OCI-LY1 (cell line): ENCODE measurements around the gene ARFIP1.

Source experiments
- H2AFZ ChIP-seq: fragments of 200-600 bp; sonication (generic), shearing (Covaris generic); 2 replicates; pipeline ENCODE4 v1.6.0; 2014; ENCODE audit warnings: antibody characterized with exemption, mild to moderate bottlenecking, low read length
- H3F3A ChIP-seq: fragments of 200-600 bp; sonication (generic), shearing (Covaris generic); 2 replicates; pipeline ENCODE4 v1.6.0; 2014; ENCODE audit warnings: mild to moderate bottlenecking, antibody characterized with exemption, low read length, moderate library complexity; ENCODE audit not compliant: insufficient read depth
- H3K27ac ChIP-seq: fragments of 200-600 bp; sonication (generic); 2 replicates; pipeline ENCODE4 v1.5.1; 2014; ENCODE audit warnings: low read length, mixed run types, mild to moderate bottlenecking, low read depth; ENCODE audit not compliant: poor library complexity, severe bottlenecking
- H3K27me3 ChIP-seq: fragments of 200-600 bp; sonication (generic); 2 replicates; pipeline ENCODE4 v1.6.0; 2014; ENCODE audit warnings: antibody characterized with exemption, mild to moderate bottlenecking, low read length, moderate library complexity; ENCODE audit not compliant: insufficient read depth
- H3K36me3 ChIP-seq: fragments of 200-600 bp; sonication (generic); 2 replicates; pipeline ENCODE4 v1.6.1; 2014; ENCODE audit warnings: mild to moderate bottlenecking, antibody characterized with exemption, low read length, moderate library complexity, mixed read lengths; ENCODE audit not compliant: insufficient read depth
- H3K4me1 ChIP-seq: fragments of 200-600 bp; sonication (generic); 2 replicates; pipeline ENCODE4 v1.5.1; 2014; ENCODE audit warnings: mild to moderate bottlenecking, low read length, moderate library complexity; ENCODE audit not compliant: insufficient read depth, severe bottlenecking
- H3K4me2 ChIP-seq: fragments of 200-600 bp; sonication (generic), shearing (Covaris generic); 2 replicates; pipeline ENCODE4 v1.6.1; 2014; ENCODE audit warnings: low read length
- H3K4me3 ChIP-seq: fragments of 200-600 bp; sonication (generic); 2 replicates; pipeline ENCODE4 v1.5.1; 2014; ENCODE audit warnings: low read length, low read depth, mild to moderate bottlenecking, mixed read lengths; ENCODE audit not compliant: poor library complexity, severe bottlenecking
- H3K79me2 ChIP-seq: fragments of 200-600 bp; shearing (Covaris generic); 2 replicates; pipeline ENCODE4 v1.6.1; 2016; ENCODE audit warnings: mixed run types, low read length, mixed read lengths; ENCODE audit not compliant: insufficient read depth
- H3K9ac ChIP-seq: fragments of 200-600 bp; sonication (generic), shearing (Covaris generic); 2 replicates; pipeline ENCODE4 v1.6.1; 2014; ENCODE audit warnings: mild to moderate bottlenecking, low read length, mixed read lengths
- H3K9me2 ChIP-seq: fragments of 200-600 bp; sonication (generic), shearing (Covaris generic); 2 replicates; pipeline ENCODE4 v1.6.1; 2014; ENCODE audit warnings: low read depth, mild to moderate bottlenecking, low read length, mixed read lengths
- H3K9me3 ChIP-seq: fragments of 200-600 bp; shearing (Covaris generic); 2 replicates; pipeline ENCODE4 v1.6.1; 2014; ENCODE audit warnings: low read length, mixed read lengths
- H4K20me1 ChIP-seq: fragments of 200-600 bp; sonication (generic), shearing (Covaris generic); 2 replicates; pipeline ENCODE4 v1.6.0; 2016; ENCODE audit warnings: mild to moderate bottlenecking, low read length; ENCODE audit not compliant: insufficient read depth
- CTCF ChIP-seq: fragments of 200-600 bp; sonication (generic), shearing (Covaris generic); IDR thresholded peaks from 2 replicates; pipeline ENCODE4 v1.5.1; 2017; ENCODE audit warnings: mild to moderate bottlenecking, antibody characterized with exemption, low read length, moderate library complexity, mixed read lengths
- EZH2 ChIP-seq: fragments of 200-600 bp; sonication (generic), shearing (Covaris generic); IDR thresholded peaks from 2 replicates; pipeline ENCODE4 v1.8.0; 2017; ENCODE audit warnings: borderline replicate concordance, mixed run types, mild to moderate bottlenecking, antibody characterized with exemption, low read length, moderate library complexity, mixed read lengths

The ARFIP1 gene

GRCh38 chr4:152805818-152806217, 26.1 kb downstream of the ARFIP1 start:
- H2AFZ ChIP-seq: no peak overlapping the region
- no peaks in the 10 kb centered on the region for H3K9me3 ChIP-seq
- no peaks in the 10 kb centered on the region for H3K79me2 ChIP-seq
- no peaks in the 10 kb centered on the region for H3K27me3 ChIP-seq
- no peaks in the 10 kb centered on the region; the same call in 1 of the 2 replicates for H3K9me2 ChIP-seq
- no peak overlapping the region for H3K27ac ChIP-seq
- H3K36me3 ChIP-seq: peaks cover 7% of the 10 kb centered on the region
- H3K9ac ChIP-seq: no peak overlapping the region
- H3F3A ChIP-seq: no peaks in the 10 kb centered on the region
- H4K20me1 ChIP-seq: no peaks in the 10 kb centered on the region
- no peak for TF ChIP-seq CTCF
- no peak for TF ChIP-seq EZH2
- H3K4me1 ChIP-seq: peaks cover 4% of the 10 kb centered on the region
- H3K4me2 ChIP-seq: no peak overlapping the region
- no peak overlapping the region for H3K4me3 ChIP-seq

- no peaks in the 10 kb centered on the region for H3K79me2 ChIP-seq
These were observed 26.9 kb downstream of the ARFIP1 start for GRCh38 chr4:152806501-152807125.

GRCh38 chr4:152807294-152807829, 27.6 kb downstream of the ARFIP1 start:
- Histone ChIP-seq H3K79me2 (no peaks in the 10 kb centered on the region), H3K27me3 (no peaks in the 10 kb centered on the region), H3F3A (no peaks in the 10 kb centered on the region), H4K20me1 (no peaks in the 10 kb centered on the region), H3K36me3 (peaks cover 7% of the 10 kb centered on the region), H3K4me2 (no peak overlapping the region), H3K27ac (no peak overlapping the region), H3K9me2 (no peaks in the 10 kb centered on the region; the same call in 1 of the 2 replicates), H3K4me1 (peaks cover 4% of the 10 kb centered on the region), H3K9ac (no peak overlapping the region), H3K4me3 (no peak overlapping the region), H2AFZ (no peak overlapping the region), H3K9me3 (no peaks in the 10 kb centered on the region)
- TF ChIP-seq EZH2: no peak
- TF ChIP-seq CTCF: no peak

More at GRCh38 chr4:152806501-152807125, 26.9 kb downstream of the ARFIP1 start:
- H3K36me3 ChIP-seq: peaks cover 7% of the 10 kb centered on the region
- TF ChIP-seq CTCF: no peak
- no peak for TF ChIP-seq EZH2
- H3K4me1 ChIP-seq: peaks cover 4% of the 10 kb centered on the region
- no peak overlapping the region for H3K4me3 ChIP-seq
- no peak overlapping the region for H2AFZ ChIP-seq
- no peaks in the 10 kb centered on the region for H3F3A ChIP-seq
- H4K20me1 ChIP-seq: no peaks in the 10 kb centered on the region
- H3K9me3 ChIP-seq: no peaks in the 10 kb centered on the region
- no peaks in the 10 kb centered on the region; the same call in 1 of the 2 replicates for H3K9me2 ChIP-seq
- no peak overlapping the region for H3K9ac ChIP-seq
- H3K4me2 ChIP-seq: no peak overlapping the region
- no peaks in the 10 kb centered on the region for H3K27me3 ChIP-seq
- no peak overlapping the region for H3K27ac ChIP-seq
